HEK293 (cell line): Measurements from ENCODE around the gene CACNG3.

Experiments used
- HOXC10 ChIP-seq: sonication (generic); formaldehyde crosslinking; IDR thresholded peaks from 2 replicates; pipeline ENCODE4 v1.8.1; 2023; ENCODE audit warnings: mild to moderate bottlenecking, missing genetic modification reagents
- ZNF239 ChIP-seq: fragments of 450-650 bp; formaldehyde crosslinking; IDR thresholded peaks from 2 replicates; pipeline ENCODE4 v1.5.1; 2016; ENCODE audit warnings: missing biosample characterization, missing genetic modification characterization
- ZNF585B ChIP-seq: fragments of 450-650 bp; formaldehyde crosslinking; IDR thresholded peaks from 2 replicates; pipeline ENCODE4 v1.5.1; 2016; ENCODE audit warnings: missing biosample characterization, missing genetic modification characterization
- ZNF600 ChIP-seq: fragments of 450-650 bp; formaldehyde crosslinking; IDR thresholded peaks from 2 replicates; pipeline ENCODE4 v1.5.1; 2016; ENCODE audit warnings: missing biosample characterization, missing genetic modification characterization
- TF ChIP-seq, protein P1 (sequence below): fragments of 450-650 bp; formaldehyde crosslinking; IDR thresholded peaks from 2 replicates; pipeline ENCODE4 v1.5.1; 2016; ENCODE audit warnings: missing biosample characterization, missing genetic modification characterization
- TF ChIP-seq, protein P2 (sequence below): fragments of 450-650 bp; formaldehyde crosslinking; IDR thresholded peaks from 2 replicates; pipeline ENCODE4 v1.5.1; 2017; ENCODE audit warnings: missing biosample characterization, missing genetic modification characterization
- TF ChIP-seq, protein P3 (sequence below): fragments of 450-650 bp; formaldehyde crosslinking; IDR thresholded peaks from 2 replicates; pipeline ENCODE4 v1.5.1; 2017; ENCODE audit warnings: missing biosample characterization, missing genetic modification characterization

DNA sequence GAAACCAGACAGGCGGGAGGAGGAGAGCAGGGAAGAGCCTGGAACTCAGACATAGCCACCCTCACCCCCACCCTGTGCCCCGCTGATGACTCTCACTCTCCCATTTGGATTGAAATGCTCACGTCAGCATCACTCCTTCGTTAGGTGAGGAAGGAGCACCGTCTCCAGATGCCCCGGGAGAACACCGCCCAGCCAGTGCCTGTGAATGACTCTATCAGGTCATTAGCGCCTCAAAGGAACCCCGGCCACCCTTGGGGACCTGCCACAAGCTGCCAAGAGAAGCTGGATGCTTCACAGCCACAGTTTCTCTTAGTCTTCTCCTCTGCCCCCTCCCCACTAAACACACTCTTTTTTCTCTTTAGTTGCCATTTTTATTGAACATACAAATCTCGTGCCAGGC is 66.0 kb downstream of the CACNG3 start:
- no peak for TF ChIP-seq ZNF239
- TF ChIP-seq, protein P1, sequence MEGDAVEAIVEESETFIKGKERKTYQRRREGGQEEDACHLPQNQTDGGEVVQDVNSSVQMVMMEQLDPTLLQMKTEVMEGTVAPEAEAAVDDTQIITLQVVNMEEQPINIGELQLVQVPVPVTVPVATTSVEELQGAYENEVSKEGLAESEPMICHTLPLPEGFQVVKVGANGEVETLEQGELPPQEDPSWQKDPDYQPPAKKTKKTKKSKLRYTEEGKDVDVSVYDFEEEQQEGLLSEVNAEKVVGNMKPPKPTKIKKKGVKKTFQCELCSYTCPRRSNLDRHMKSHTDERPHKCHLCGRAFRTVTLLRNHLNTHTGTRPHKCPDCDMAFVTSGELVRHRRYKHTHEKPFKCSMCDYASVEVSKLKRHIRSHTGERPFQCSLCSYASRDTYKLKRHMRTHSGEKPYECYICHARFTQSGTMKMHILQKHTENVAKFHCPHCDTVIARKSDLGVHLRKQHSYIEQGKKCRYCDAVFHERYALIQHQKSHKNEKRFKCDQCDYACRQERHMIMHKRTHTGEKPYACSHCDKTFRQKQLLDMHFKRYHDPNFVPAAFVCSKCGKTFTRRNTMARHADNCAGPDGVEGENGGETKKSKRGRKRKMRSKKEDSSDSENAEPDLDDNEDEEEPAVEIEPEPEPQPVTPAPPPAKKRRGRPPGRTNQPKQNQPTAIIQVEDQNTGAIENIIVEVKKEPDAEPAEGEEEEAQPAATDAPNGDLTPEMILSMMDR = no peak
- no peak for TF ChIP-seq ZNF600 (tag by site-specific recombination)
- TF ChIP-seq ZNF585B = no peak
- TF ChIP-seq, protein P2, sequence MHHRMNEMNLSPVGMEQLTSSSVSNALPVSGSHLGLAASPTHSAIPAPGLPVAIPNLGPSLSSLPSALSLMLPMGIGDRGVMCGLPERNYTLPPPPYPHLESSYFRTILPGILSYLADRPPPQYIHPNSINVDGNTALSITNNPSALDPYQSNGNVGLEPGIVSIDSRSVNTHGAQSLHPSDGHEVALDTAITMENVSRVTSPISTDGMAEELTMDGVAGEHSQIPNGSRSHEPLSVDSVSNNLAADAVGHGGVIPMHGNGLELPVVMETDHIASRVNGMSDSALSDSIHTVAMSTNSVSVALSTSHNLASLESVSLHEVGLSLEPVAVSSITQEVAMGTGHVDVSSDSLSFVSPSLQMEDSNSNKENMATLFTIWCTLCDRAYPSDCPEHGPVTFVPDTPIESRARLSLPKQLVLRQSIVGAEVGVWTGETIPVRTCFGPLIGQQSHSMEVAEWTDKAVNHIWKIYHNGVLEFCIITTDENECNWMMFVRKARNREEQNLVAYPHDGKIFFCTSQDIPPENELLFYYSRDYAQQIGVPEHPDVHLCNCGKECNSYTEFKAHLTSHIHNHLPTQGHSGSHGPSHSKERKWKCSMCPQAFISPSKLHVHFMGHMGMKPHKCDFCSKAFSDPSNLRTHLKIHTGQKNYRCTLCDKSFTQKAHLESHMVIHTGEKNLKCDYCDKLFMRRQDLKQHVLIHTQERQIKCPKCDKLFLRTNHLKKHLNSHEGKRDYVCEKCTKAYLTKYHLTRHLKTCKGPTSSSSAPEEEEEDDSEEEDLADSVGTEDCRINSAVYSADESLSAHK = no peak
- TF ChIP-seq, protein P3, sequence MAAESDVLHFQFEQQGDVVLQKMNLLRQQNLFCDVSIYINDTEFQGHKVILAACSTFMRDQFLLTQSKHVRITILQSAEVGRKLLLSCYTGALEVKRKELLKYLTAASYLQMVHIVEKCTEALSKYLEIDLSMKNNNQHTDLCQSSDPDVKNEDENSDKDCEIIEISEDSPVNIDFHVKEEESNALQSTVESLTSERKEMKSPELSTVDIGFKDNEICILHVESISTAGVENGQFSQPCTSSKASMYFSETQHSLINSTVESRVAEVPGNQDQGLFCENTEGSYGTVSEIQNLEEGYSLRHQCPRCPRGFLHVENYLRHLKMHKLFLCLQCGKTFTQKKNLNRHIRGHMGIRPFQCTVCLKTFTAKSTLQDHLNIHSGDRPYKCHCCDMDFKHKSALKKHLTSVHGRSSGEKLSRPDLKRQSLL (tag by site-specific recombination) = no peak
- no peak for TF ChIP-seq HOXC10 (CRISPR knock-in tag)
